ENCODE results near the gene CLINT1.
"Not testable (repeated sequence)": the region's sequence is repeated elsewhere in the genome, so short reads cannot be mapped to it uniquely, and the experiment has no call there.

CLINT1 gene

GRCh38 chr5:157862183-157862851 is 3.4 kb upstream of the CLINT1 start:
- DNase-seq (ENCODE audit: low spot score), result no peak

GRCh38 chr5:157860898-157861890 is 2.2 kb upstream of the CLINT1 start:
- DNase-seq (ENCODE audit: low spot score), result no peak

DNA sequence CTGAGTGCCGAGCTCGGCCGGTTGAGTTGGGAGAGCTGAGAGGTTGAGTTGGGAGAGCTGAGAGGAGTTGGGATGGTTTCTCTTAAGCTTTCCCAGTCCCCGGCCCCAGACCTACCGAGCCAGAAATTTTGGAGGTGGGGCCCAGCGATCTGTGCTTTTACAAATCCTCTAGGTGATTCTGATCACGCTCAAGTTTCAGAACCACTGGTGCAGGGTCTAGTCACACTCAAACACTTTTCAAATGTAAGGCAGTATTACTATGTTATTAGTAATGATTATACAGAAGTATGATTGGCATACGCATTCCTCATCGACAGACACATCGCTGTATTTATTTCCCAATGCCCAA is 256 bp upstream of the CLINT1 start:
- no peak for DNase-seq (ENCODE audit: low spot score)

DNA sequence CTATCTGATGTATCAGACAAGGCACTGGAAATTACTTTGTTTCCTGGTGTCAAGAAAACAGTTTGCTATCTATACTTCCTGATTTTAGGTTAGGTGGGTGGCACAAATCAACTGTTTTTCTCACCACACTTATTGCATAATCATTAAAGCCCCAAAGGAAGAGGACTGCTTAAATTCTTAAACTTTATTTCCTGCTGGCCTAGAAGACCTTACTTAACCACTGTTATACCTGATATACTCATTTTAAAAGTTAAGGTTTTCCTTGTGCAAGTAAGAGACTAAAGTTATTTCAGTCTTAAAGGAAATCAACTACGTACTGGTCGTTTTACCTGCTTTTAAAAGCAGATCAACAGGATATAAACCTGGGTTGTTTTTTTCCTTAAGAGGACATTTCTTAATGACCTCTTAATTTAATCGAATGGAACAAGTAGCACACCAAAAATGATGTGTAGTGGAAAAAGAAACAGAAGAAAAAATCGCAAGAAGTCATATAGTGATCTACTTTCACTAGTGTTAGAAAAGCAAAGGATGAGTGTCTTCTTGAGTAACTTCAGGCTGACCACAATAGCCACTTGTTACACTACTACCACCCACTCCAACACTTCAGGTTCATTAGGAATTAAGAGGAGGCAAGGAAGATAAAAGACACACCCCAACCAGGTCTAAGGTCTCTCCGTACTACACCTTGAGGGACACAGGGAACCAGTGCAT is 974 bp downstream of the CLINT1 start:
- peak; percentile 22 for DNase-seq (ENCODE audit: low spot score)

DNA sequence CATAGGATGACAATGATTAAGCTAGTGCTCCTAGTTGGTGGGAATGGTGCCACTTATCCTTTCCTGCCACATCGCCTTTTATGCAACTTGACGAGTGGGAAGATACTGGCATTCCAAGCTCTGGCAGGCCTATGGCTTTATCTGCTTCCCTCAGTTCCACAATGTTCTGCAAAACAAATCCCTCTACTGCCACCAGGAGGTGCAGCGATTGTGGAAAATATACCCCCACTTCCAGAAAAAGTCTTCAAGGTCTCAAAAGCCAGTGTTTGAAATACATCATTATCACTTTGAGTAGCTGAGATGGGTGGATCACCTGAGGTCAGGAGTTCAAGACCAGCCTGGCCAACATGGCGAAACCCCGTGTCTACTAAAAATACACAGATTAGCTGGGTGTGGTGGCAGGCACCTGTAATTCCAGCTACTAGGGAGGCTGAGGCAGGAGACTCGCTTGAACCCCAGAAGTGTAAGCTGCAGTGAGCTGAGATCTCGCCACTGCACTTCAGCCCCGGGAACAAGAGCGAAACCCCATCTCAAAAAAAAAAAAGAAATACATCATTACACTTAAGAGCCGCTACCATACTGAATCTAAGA is 3.4 kb downstream of the CLINT1 start:
- DNase-seq (ENCODE audit: low spot score), result no peak

- not testable (repeated sequence) for DNase-seq (ENCODE audit: low spot score)
Measured at GRCh38 chr5:157853365-157853764, 5.6 kb downstream of the CLINT1 start.

DNA sequence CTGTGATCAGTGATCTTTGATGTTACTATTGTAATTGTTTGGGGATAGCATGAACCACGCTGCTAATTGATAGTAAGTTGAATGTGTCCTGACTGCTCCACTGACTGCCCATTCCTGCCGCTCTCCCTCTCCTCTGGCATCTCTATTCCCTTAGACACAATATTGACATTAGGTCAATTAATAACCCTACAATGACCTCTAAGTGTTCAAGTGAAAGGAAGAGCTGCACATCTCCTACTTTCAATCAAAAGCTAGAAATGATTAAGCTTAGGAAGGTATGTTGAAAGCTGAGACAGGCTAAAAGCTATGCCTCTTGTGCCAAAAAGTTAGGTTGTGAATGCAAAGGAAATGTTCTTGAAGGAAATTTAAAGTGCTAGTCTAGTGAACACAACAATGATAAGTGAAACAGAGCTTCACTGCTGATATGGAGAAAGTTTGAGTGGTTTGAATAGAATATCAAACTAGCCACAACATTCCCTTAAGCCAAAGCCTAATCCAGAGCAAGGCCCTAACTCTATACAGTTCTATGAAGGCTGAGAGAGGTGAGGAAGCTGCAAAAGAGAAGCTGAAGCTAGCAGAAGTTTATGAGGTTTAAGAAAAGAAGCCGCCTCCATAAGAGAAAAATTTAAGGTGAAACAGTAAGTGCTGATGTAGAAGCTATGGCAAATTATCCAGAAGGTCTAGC is 12.9 kb downstream of the CLINT1 start:
- DNase-seq (ENCODE audit: low spot score), result no peak

DNA sequence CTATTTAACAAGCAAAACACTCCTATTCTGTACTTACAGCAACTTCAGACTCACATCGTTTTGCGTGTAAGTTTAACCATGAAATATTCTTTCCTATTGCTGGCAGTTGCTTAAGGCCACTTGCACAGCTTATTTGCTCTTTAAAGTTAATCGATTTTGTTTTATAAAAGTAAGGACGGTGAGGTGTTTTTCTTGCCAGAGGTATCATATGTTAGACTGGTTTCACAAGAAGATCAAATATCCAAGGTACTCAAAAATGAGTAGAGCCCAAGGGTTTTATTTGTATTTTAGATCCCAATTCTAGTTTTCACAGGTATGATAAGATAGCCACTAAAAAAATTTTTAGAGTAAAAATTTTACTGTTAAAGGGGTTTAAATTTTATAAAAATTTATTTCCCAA is 16.2 kb downstream of the CLINT1 start:
- DNase-seq (ENCODE audit: low spot score), result no peak

DNA sequence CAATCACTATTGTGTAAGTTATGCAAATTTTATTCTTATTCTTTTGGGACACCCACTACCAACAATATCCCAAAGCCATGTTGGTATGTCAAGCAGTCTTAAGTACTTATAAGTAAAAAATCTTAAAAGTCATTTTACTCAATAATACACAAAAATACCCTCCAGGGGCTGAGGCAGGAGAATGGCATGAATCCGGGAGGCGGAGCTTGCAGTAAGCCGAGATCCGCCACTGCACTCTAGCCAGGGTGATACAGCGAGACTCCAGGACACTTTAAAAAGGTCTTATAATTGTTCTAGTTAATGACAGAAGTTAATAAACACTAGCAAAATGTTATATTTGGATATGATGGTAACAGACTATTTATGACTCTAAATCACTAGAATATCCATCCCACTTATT is 16.8 kb downstream of the CLINT1 start:
- no peak for DNase-seq (ENCODE audit: low spot score)

- DNase-seq (ENCODE audit: low spot score), result no peak
Measured at GRCh38 chr5:157839157-157839795, 19.7 kb downstream of the CLINT1 start.

DNA sequence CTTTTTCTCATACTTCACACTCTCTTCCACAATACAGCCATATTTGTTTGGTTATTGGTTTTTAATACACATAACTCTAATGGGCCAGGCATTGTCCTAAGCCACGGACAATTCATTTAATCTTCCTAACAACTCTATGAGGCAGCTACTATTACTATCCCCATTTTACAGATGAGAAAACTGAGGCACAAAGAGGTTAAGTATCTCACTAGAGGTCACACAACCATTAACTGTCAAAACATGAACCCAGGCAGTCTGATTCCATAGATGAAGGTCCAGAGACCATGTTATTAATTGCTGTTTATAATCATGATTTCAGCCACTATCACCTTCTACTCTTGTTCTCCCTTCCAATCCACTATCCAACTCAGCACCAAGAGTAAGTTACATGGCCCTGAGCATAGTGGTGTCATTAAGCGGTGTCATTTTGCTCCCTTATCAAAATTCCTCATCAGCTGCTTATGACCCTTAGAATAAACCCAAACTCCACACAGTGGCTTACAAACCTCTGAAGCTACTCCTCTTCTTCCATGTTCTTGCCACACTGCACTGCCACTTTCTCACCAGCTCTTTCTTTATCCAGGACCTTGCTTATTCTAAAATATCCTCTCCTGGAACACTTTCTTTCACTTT is 22.7 kb downstream of the CLINT1 start:
- no peak for DNase-seq (ENCODE audit: low spot score)

- DNase-seq (ENCODE audit: low spot score), result no peak
Measured at GRCh38 chr5:157835041-157835440, 23.9 kb downstream of the CLINT1 start.

GRCh38 chr5:157828944-157829639 is 29.9 kb downstream of the CLINT1 start:
- DNase-seq (ENCODE audit: low spot score), result no peak

DNA sequence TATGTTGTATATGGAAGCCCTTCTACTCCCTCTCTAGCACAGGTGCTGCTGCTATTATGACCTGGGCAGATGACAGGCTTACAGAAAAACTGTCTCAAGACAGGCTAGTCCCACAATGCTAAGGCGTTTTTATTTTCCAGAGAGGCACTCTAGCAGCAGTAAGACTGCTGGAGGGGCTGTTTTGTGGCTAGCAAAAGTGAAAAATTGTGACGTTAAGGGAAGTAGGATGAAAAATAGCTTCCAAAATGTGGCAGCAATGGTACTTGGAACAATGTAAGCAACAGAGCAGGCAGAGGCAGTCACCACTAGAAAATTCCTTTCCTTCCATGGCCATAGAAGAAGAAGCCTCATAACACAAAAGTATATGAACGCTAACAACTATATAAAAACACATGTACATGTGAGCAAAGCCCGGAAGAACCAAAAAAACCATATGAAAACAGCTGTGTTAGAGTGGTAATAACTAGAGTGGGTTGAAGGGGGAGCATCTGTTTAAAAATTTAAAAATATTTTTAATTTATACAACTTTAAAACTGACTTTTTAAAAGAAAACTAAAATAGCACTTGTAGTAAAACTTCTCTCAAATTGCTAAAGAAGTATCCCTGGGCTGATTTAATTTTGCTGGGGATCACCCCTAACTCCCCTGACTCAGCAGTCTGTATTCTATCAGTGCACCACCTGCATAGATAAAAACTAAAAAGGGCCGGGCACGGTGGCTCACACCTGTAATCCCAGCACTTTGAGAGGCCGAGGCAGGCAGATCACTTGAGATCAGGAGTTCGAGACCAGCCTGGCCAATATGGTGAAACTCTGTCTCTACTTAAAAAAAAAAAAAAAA is 30.6 kb downstream of the CLINT1 start:
- no peak for DNase-seq (ENCODE audit: low spot score)

GRCh38 chr5:157827423-157827822 is 31.5 kb downstream of the CLINT1 start:
- no peak for DNase-seq (ENCODE audit: low spot score)

GRCh38 chr5:157823655-157824054 is 35.3 kb downstream of the CLINT1 start:
- no peak for DNase-seq (ENCODE audit: low spot score)

- no peak for DNase-seq (ENCODE audit: low spot score)
Measured at GRCh38 chr5:157821822-157822622, 36.9 kb downstream of the CLINT1 start.

- DNase-seq (ENCODE audit: low spot score), result no peak
Measured at GRCh38 chr5:157821405-157821804, 37.5 kb downstream of the CLINT1 start.

Data from CD4-positive, alpha-beta T cell treated with Interleukin-6 at 100 ng/mL for 8 hours (primary cell).